Hypothalamus (tissue), 51 donors: ENCODE measurements around the gene SRSF7.
"Not testable (repeated sequence)": the region's sequence is repeated elsewhere in the genome, so short reads cannot be mapped to it uniquely, and the experiment has no call there.

Source experiments
- DNase-seq, 51 donors: peaks; one replicate each; lab custom pipeline; 2025; lab: John Stamatoyannopoulos, UW

Gene SRSF7

GRCh38 chr2:38706846-38707345, 44.3 kb downstream of the SRSF7 start:
- DNase-seq = no peak

GRCh38 chr2:38704664-38705063, 46.5 kb downstream of the SRSF7 start:
- DNase-seq = no peak

GRCh38 chr2:38703336-38703735, 47.8 kb downstream of the SRSF7 start:
- not testable (repeated sequence) for DNase-seq

GRCh38 chr2:38702413-38702812, 48.7 kb downstream of the SRSF7 start:
- no peak for DNase-seq

- DNase-seq = no peak
Measured at GRCh38 chr2:38701542-38701941, 49.6 kb downstream of the SRSF7 start.

GRCh38 chr2:38700881-38701458, 50.2 kb downstream of the SRSF7 start:
- DNase-seq = no peak

GRCh38 chr2:38700113-38700785, 50.9 kb downstream of the SRSF7 start:
- DNase-seq = no peak

- no peak for DNase-seq
Measured at GRCh38 chr2:38698467-38699003, 52.6 kb downstream of the SRSF7 start.

GRCh38 chr2:38697116-38697840, 53.9 kb downstream of the SRSF7 start:
- DNase-seq = no peak
